ENCODE results near the gene HLA-DQA1.
"Not testable (repeated sequence)": the region's sequence is repeated elsewhere in the genome, so short reads cannot be mapped to it uniquely, and the experiment has no call there.

Gene HLA-DQA1

GRCh38 chr6:32642720-32643106, 5.5 kb downstream of the HLA-DQA1 start:
- no peak overlapping the region for H3K27ac ChIP-seq
- no peak overlapping the region for H3K4me2 ChIP-seq (ENCODE audit: low read length)
- no peaks in the 10 kb centered on the region for H3K27me3 ChIP-seq (ENCODE audit: control insufficient read depth, insufficient read depth, low read length)
- H3K4me3 ChIP-seq (ENCODE audit: low read depth, low read length): no peak overlapping the region
- no peak overlapping the region for H2AFZ ChIP-seq
- H3K79me2 ChIP-seq: no peaks in the 10 kb centered on the region
- H3K9ac ChIP-seq: no peak overlapping the region
- no peaks in the 10 kb centered on the region for H3K4me1 ChIP-seq
- TF ChIP-seq CTCF (IDR thresholded peaks at IDR 0.05): no peak
- no peaks in the 10 kb centered on the region for H3K36me3 ChIP-seq (ENCODE audit: control insufficient read depth, insufficient read depth, low read length)
- H3K9me3 ChIP-seq (ENCODE audit: control insufficient read depth, low read length): no peaks in the 10 kb centered on the region

- H3K27ac ChIP-seq: no peak overlapping the region
- no peaks in the 10 kb centered on the region for H3K9me3 ChIP-seq (ENCODE audit: control insufficient read depth, low read length)
- H3K36me3 ChIP-seq (ENCODE audit: control insufficient read depth, insufficient read depth, low read length): no peaks in the 10 kb centered on the region
- no peaks in the 10 kb centered on the region for H3K27me3 ChIP-seq (ENCODE audit: control insufficient read depth, insufficient read depth, low read length)
- no peak overlapping the region for H3K9ac ChIP-seq
- H3K4me1 ChIP-seq: no peaks in the 10 kb centered on the region
- H3K4me2 ChIP-seq (ENCODE audit: low read length): no peak overlapping the region
- H3K79me2 ChIP-seq: no peaks in the 10 kb centered on the region
- H3K4me3 ChIP-seq (ENCODE audit: low read depth, low read length): no peak overlapping the region
- TF ChIP-seq CTCF (IDR thresholded peaks at IDR 0.05): no peak
- no peak overlapping the region for H2AFZ ChIP-seq
Observed at GRCh38 chr6:32643904-32644303, 6.7 kb downstream of the HLA-DQA1 start.

- Histone ChIP-seq H3K4me1 (no peaks in the 10 kb centered on the region), H3K4me2 (ENCODE audit: low read length) (no peak overlapping the region), H2AFZ (no peak overlapping the region), H3K27me3 (ENCODE audit: control insufficient read depth, insufficient read depth, low read length) (no peaks in the 10 kb centered on the region), H3K27ac (no peak overlapping the region), H3K9ac (no peak overlapping the region), H3K4me3 (ENCODE audit: low read depth, low read length) (no peak overlapping the region), H3K36me3 (ENCODE audit: control insufficient read depth, insufficient read depth, low read length) (no peaks in the 10 kb centered on the region), H3K9me3 (ENCODE audit: control insufficient read depth, low read length) (no peaks in the 10 kb centered on the region), H3K79me2 (no peaks in the 10 kb centered on the region)
- no peak for TF ChIP-seq CTCF (IDR thresholded peaks at IDR 0.05)
Observed at GRCh38 chr6:32645047-32645703, 8.0 kb downstream of the HLA-DQA1 start.

GRCh38 chr6:32655203-32655710, 18.1 kb downstream of the HLA-DQA1 start:
- Histone ChIP-seq H3K9ac (no peak overlapping the region), H3K27ac (no peak overlapping the region), H3K79me2 (no peaks in the 10 kb centered on the region), H2AFZ (no peak overlapping the region), H3K4me1 (no peaks in the 10 kb centered on the region), H3K9me3 (ENCODE audit: control insufficient read depth, low read length) (no peaks in the 10 kb centered on the region), H3K27me3 (ENCODE audit: control insufficient read depth, insufficient read depth, low read length) (no peaks in the 10 kb centered on the region), H3K36me3 (ENCODE audit: control insufficient read depth, insufficient read depth, low read length) (no peaks in the 10 kb centered on the region), H3K4me2 (ENCODE audit: low read length) (no peak overlapping the region), H3K4me3 (ENCODE audit: low read depth, low read length) (no peak overlapping the region)
- TF ChIP-seq CTCF (IDR thresholded peaks at IDR 0.05): no peak

GRCh38 chr6:32657329-32657728, 20.1 kb downstream of the HLA-DQA1 start:
- H3K79me2 ChIP-seq; H3K27me3 ChIP-seq (ENCODE audit: control insufficient read depth, insufficient read depth, low read length); H3K4me1 ChIP-seq; H3K9me3 ChIP-seq (ENCODE audit: control insufficient read depth, low read length); H3K27ac ChIP-seq; H2AFZ ChIP-seq; H3K9ac ChIP-seq; H3K4me3 ChIP-seq (ENCODE audit: low read depth, low read length); H3K4me2 ChIP-seq (ENCODE audit: low read length); H3K36me3 ChIP-seq (ENCODE audit: control insufficient read depth, insufficient read depth, low read length): not testable (repeated sequence)

- not testable (repeated sequence) for H3K9ac ChIP-seq; H3K36me3 ChIP-seq (ENCODE audit: control insufficient read depth, insufficient read depth, low read length); H3K4me3 ChIP-seq (ENCODE audit: low read depth, low read length); H3K27ac ChIP-seq; H3K4me2 ChIP-seq (ENCODE audit: low read length); H2AFZ ChIP-seq; H3K9me3 ChIP-seq (ENCODE audit: control insufficient read depth, low read length); H3K79me2 ChIP-seq; H3K4me1 ChIP-seq; H3K27me3 ChIP-seq (ENCODE audit: control insufficient read depth, insufficient read depth, low read length)
Observed at GRCh38 chr6:32657819-32658218, 20.6 kb downstream of the HLA-DQA1 start.
